NCI-H748 (cell line): ENCODE measurements around the gene AASDH.

Experiments
- DNase-seq: peaks from one replicate; lab custom pipeline; 2025; ENCODE audit not compliant: unreplicated experiment; lab: John Stamatoyannopoulos, UW

The AASDH gene

GRCh38 chr4:56288663-56289062, 98.6 kb downstream of the AASDH start:
- no peak for DNase-seq
